ENCODE data around the gene IQCK.

The IQCK gene

DNA sequence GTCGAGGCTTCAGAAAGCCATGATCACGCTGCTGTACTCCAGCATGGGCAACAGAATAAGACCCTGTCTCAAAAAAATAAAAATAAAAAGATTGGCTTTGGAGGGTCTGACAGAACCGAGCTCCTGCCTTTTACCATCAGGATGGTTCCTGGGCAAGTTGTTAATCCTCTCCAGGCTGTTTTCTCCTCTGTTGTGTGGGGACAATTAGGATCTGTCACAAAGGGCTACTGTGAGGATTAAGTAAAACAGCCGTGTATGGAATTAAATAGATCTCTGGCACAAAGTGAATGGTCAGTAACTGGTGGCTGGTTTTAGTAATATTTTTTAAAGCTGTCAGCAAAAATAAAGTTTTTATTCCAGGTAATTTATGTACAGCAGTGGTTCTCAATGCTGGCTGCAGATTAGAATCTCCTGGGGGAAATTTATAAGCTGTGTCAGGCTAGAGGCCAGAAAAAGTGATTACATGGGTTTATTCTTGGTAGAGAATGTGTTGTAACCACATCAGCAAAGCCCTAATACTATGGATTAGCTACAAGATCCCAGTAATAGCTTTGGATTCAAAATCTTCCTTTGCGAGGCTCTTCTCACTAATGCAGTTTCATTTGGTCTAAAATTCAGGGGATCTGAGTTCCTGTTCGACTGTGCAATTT is 119.4 kb downstream of the IQCK start:
- DNase-seq (ENCODE audit: low spot score): peak; percentile 94

DNA sequence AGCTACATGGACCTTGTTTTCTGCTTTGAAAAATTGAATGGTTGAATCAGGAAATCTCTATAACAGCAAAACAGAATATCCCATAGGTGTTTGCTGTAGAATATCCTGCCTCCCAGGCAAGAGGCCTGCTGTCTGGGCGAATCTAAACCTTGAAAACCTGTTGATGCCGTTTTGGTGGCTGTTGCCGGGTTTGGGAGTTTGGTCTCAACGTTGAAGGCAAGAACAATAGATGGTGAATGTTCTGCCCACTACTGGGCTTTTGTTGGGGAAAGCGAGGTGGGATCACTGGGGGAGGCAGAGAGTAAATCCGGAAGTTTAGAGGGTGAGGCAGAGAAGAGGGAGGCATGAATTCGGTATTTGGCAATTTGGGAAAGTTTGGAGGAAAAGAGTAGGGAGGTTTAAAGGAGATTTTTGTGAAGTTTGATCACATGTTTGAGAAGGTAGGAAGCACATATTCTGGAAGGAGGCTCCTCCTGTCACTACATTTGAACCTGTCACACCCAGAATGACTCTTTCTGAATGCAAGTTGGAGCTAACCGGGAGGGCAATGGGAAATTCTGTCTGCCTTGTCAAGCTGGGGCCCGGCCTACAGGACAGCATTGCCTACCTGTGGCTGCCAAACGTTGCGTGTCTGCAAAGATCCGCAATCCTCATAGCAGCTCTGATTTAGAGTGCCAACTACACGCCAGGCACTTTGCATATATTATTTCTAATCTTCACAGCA is 120.1 kb downstream of the IQCK start:
- DNase-seq (ENCODE audit: low spot score): no peak

DNA sequence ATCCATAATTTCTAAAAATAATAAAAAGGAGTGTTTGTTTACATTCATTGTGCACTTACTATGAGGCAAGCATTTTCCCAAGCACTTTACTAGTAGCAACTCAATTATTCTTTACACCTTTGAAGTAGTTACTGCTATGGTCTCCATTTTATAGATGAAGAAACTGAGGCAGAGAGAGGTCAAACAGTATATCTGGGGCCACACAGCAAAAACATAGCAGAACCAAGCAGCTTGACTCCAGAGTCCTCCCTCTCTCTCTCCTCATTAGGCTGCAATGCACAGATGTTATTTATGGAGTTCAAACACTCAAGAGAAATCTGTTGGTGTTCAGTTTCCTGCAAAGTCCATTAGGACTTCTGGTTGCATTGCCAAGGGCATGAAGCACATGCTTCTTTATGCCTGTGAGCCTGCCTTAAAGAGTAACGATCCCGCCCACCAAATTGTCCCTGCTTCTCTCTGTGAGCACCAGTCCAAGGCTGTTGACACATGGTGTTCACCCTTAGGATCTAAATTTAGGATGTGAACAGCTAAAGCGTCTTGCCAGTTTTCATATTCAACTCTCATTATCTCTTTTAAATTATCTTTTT is 122.5 kb downstream of the IQCK start:
- DNase-seq (ENCODE audit: low spot score): no peak

DNA sequence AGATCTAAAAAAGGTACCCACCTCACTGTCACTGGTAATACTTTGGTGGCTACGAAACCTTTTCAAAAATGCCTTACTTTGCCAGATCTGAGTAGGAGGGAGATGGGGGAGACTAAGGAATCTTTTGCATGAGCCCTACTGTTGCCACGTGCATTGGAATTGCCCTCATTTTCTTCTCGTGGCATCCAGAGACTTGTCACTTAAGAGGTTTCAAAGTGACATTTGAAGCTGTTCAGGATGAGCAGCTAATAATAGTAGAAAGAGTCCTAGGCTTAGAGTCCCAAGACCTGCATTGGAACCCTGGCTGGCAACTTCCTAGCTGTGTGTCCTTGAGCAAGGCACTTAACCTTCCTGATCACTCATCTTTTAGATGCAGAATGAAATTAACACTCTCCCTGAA is 123.1 kb downstream of the IQCK start:
- DNase-seq (ENCODE audit: low spot score): peak; percentile 31

DNA sequence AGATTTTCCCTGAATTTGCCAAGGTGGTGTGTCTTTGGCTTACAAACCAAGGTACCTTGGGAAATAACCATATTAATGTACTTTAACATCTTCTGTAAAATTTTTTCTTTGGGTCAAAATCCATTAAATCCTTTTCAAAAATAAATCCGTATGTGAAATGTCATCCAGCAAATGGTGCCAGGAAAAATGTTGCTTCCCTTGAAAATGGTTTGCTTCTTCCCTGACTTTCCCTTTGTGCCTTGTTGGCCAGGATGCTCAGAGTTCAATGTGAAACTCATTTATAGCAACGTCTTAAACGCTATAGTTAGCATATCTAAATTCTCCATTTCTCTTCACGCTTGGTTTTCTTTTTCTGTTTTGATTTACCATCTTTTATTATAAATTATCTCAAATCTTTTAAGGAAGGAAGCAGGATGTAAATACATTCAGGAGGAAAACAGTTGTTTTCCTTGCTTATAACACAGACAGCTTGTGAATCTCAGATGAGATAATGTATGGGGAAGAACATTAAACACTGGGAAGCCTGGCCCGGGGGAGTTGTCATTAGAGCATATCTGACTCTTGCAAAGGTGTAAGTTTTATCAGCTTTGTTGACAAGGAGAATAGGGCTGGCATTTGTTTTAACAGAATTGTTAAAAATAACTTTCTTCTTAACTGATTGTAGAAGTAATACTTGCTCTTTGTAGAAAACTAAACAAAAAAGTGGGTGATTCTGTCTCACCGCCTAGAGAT is 124.5 kb downstream of the IQCK start:
- no peak for DNase-seq (ENCODE audit: low spot score)

DNA sequence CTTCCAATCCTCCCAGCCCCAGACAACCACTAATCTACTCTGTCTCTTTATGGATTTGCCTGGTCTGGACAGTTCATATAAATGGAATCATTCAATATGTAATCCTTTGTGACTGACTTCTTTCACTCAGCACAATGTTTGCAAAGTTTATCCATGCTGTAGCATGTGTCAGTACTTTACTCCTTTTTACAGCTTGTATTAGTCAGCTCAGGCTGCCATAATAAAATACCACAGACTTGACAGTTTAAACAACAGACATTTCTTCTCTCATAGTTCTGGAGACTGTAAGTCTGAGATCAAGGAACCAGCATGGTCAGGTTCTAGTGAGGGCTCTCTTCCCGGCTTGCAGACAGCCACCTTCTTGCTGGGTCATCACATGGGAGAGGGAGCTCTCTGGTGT is 125.3 kb downstream of the IQCK start:
- no peak for DNase-seq (ENCODE audit: low spot score)

DNA sequence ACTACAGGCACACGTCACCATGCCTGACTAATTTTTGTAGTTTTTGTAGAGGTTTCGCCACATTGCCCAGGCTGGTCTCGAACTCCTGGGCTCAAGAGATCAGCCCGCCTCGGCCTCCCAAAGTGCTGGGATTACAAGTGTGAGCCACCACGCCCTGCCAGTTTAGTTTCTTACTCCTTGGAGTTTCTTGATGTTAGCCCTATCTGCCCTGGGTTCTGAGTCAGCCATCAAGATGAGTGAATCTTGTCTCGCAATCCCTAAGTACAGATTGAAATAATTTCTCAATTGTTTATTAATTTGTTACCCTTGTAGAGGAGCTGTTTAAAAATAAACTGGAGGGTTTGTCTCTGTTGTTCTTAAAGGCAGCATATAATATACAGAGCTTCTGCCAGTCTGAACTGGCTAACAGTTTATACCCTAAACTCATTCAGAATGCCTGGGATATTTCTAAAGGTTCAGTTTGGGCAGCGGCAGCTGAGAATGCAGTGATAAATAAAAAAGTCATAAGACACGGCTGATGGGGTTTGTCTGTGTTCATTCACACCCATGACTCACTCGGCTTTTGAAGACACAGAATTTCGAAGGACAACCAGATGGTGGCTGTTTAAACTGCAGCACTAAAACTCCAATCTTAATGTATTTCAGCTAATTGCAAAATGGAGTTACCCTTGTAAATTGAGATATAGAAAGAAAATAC is 127.0 kb downstream of the IQCK start:
- peak; percentile 55 for DNase-seq (ENCODE audit: low spot score)

DNA sequence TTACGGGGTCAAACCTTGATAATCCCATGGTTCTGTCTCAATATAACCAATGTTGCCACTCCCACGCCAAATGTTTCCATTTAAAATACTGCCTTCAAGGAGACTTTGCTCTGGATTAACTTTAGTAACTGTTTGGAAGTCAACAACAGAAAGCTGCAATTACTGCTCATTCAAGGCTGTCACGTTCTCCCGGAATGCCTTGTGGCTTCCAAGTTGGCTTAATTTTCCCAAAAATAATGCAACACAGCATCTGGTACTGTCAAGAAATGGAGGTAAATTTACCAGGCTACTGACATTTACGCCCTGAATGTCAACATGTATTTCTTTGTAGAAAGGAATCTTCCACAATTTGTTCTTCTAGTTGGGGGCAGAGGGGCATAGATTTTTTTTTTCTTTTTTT is 128.4 kb downstream of the IQCK start:
- no peak for DNase-seq (ENCODE audit: low spot score)

DNA sequence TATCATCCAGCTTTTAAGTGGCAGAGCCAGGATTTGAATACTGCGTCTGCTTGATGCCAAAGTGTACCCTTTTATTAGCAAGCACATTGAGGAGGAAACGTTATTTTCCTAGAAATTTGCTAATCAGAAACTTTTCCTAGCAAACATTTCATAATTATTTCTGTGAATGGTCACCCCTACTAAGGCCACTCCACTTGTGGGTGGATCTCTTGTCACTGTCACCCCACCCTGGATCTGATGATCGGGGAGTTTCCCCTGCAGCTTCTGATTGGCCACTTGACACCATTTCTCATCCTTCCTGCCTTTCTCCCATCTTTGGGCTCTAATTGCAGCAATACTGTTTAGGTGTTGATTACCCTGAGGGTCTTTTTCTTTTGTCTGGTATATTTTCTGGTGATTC is 130.7 kb downstream of the IQCK start:
- DNase-seq (ENCODE audit: low spot score): no peak

DNA sequence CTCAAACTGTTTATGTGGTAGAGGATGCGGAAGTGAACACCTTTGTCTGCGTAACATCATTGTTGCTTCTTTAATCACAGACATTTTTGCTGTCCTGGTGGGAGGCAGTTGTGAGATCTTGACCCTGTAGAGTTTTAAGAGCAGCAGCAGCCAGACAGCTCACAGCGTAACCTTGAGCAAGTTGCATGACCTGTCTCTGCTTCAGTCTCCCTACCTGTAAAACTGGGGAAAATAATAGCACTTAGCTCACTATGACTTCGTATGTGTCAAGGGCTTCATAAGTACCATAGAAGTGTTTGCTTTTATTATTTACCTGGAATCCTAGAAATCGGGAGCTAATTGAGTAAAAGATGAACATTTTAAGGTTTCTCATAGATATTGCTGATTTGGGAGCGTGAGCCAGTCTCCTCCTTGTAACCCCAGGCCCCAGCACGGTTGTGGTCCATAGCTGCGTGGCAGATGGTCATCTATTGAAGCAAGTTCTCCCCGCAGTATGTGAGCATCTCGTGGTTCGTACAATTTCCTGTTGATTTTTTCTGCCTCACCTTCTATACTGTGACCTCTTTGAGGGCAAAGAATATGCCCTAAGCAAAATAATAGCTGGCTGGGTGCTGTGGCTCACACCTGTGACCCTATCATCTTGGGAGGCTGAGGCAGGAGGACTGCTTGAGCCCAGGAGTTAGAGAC is 132.2 kb downstream of the IQCK start:
- no peak for DNase-seq (ENCODE audit: low spot score)

DNA sequence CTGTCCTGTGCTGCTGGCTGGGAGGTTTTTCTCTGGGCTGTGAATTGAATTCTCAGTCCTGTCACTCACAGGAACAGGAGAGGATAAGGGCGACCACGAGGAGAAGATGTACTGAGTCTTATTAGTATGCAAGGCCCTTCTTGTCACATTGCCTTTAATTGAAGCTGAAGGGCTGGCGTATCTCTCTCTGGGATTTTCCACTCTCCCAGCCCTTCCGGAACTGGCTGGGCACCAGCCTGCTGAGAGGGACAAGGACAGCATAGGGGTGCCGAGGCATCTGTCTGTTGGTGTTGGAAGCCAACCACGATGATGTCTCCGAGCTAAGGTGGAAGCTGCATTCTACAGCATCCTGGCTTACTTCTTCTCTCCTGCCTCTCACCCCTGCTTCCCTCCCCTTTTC is 133.4 kb downstream of the IQCK start:
- DNase-seq (ENCODE audit: low spot score): peak; percentile 93

DNA sequence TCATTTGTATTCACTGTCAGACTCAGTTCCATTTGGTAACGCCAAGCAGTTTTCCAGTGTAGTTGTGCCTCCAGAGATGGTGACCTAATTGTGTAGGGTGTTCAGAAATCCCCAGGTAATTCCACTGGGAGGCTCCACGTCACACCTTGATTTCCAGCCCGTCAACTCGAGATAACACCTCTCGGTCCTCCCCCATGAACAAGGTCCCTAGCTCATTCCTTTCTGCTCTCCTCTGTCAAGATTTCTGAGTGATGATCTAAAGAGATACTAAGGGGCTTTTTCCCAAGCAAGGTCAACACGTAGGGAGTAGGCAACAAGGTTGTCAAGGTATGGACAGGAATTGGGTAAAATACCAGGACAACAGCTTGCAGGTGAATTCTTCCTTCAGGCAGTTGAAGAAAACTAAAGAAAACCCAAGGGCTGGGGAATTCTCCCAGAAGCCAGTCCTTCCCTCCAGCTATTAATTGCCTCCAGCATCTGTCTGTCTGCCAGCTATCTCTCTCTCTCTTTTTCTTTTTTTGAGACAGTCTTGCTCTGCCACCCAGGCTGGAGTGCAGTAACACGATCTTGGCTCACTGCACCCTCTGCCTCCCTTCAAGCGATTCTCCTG is 135.2 kb downstream of the IQCK start:
- DNase-seq (ENCODE audit: low spot score): peak; percentile 48

DNA sequence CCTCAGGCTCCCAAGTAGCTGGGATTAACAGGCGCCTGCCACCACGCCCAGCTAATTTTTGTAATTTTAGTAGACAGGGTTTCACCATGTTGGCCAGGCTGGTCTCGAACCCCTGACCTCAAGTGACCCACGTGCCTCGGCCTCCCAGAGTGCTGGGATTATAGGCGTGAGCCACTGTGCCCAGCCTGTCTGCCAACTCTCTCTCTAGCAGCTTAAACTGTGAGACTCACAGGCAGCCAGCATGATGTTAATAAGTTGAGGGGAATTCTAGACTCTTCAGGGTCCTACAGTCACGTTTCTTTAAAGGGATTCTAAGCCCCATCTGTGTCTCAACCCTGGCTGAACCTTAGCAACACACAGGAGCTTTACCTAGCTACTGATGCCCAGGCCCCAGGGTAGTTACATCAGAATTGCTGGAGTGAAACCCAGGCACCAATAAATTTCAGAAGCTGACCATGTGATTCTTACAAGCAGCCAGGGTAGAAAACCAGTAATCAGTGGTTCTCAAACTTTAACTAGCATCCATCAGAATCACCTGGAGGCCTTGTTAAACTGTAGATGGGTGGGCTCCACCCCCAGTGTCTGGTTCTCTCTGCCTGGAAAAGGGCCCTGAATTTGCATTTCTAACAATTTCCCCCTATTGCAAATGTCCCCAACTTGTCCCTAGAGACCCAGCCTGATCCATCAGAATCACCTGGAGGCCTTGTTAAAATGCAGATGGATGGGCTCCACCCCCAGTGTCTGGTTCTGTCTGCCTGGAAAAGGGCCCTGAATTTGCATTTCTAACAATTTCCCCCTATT is 135.9 kb downstream of the IQCK start:
- DNase-seq (ENCODE audit: low spot score): peak; percentile 45

DNA sequence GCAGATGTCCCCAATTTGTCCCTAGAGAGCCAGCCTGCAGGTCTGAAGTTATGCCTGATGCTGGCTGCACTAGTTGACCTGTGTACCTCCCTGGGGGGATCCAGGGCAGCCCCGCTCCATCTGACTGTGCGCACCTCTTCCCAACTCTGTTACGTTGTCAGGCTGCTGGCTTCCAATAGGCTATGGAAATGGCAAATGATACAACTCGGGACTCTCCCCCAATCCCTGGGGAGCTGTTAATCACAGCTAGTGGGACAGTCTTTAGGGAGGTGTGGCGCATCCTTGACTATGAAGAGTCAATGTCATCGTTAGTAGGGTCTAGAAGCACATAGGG is 136.4 kb downstream of the IQCK start:
- DNase-seq (ENCODE audit: low spot score): no peak

DNA sequence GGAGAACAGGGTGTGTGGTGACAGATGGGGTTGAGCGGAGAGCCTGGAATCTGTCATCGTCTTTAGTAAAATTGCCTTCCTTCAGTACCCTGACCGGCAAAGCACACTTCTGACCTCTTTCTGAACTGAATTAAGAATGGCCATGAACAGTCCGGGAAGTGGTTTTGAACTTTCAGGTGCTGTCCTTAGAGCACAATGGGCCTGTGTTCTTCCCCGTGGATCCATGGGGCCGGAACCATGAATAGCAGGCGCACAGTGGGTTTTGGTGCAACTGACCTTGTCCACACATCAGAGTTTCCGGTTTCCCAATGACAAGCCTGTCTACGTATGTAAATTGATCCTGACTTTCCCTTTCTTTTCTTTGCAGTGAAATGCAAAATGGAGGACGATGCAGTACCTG is 138.0 kb downstream of the IQCK start:
- no peak for DNase-seq (ENCODE audit: low spot score)

DNA sequence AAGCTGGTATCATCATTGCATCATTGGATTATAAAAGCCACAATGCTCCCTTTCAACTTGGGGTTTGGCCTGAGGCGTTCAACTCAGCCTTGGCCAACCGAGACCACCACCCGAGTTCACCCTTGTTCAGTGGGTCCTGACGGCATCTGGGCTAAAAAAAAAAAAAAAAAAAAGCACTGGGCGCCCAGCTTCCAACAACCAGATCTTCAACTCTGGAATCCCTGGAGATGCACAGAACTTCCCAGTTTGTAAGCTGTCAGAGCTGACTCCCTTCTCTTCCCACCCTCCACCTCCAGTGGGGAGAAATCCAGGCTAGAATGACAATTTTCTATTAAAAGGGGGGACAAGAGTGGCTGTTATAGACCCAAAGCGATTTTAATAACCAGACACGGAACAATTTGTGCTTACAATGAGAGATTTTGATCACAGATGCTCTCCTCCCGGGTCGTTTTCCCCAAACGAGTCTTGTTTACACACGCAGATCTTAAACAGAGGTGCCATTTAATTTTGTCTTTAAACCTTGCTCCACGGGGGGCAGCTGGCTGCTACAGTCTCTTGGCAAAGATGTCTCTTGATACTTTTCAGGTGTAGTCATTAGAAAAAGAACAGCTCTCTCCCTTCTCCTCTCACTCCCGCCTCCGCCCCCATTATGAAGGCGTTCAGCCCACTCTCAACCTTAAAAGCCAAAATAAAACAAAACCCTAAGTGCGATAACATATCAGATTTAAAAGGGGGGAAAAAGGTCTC is 139.7 kb downstream of the IQCK start:
- peak; percentile 50 for DNase-seq (ENCODE audit: low spot score)

DNA sequence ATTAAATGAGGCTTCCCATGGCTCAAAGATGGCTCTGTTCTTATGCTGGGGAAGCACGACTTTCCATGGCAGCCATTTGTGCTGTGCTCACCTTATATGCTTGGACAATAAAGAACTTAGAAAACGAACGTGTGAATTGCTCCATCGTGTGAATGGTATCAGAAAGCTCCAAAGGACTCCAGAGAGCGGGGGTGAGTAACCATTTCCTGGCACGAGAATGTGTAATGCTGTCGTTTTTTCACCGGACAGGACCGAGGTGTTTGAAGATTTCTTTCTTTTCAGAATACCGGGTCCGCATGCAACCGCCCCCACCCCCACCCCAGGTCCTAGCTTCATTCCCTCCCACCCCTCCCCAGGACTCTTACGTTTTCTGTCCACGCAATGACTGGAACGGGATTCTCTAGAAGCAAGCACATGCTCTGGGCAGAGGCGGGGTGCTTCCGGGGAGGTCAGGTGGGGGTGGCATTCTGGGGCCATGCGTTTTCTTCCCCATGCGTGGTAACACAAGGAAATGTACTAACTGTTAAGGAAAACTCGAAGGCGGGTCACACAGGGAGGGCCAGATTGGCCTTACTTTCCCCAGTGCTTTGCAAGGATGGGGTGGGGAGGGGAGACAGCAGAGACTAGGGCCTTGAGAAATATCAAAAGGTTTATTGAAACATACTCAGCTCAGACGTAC is 140.4 kb downstream of the IQCK start:
- no peak for DNase-seq (ENCODE audit: low spot score)

DNA sequence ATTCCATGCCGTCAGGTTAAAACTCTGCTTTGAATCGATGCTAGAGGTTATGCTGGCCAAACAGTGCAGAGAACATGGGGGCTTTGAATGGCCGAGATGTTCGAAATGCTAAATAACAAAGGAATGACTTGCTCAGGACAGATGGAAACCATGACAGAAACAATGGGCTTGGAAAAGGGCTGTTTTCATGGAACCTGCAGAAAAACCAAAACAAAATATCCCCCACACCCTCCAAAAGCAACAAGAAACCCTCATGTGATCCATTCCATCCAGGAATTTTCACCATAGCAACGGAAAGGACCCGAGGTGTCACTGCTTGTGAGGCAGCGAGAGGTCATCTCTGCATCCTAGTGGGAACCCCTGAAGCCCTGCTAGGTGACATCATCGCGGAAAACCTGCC is 141.1 kb downstream of the IQCK start:
- no peak for DNase-seq (ENCODE audit: low spot score)

DNA sequence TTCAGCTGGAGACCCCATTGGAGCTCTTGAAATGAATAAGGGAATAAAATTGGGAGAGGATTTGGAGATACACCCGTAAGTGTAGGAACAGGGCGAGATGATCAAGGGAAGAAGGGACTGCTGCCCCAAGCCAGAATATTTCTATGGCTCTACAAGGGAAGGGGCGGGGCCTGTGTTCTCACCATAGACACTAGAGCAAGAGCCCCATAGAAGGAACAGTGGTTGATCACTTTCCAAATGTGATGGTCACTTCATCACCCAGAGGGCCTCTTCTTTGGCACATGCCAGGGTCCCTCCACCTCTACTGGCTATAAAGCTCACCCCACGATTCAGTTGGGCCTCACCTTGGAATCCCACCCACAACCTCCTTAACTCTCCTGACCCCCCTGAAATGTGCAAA is 141.5 kb downstream of the IQCK start:
- DNase-seq (ENCODE audit: low spot score): peak; percentile 32

Measured in pons (tissue), 1 donor.